Measurements from ENCODE around the gene AQP4. TPM values are rescaled to one million over a fixed set of nuclear protein-coding genes. Genes with fewer than 3 reads are reported as not detected.

AQP4 gene
- total and polyA plus RNA-seq, 10 of the 15 experiments (the other 5 are each of a cell fraction or from before 2014, with no cell fraction given): 0.10 to 0.18 TPM; not detected in 8

DNA sequence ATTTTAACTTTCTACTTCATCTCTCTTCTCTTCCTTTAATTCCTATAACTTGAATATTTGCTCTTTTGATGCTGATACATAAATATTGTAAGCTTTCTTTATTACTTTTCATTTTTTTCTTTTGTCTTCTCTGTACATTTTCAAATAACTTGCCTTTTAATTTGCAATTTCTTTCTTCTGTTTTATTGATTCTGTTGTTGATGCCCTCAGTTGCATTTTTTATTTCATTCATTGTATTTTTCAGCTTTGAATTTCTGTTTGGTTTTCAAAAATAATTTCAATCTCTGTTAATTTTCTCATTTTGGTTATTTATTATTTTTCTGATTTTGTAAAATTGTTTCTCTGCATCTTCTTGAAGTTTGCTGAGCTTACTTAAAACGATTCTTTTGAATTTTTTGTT, 47.0 kb downstream of the AQP4 start (continued):
- no peak for TF ChIP-seq SIX5 (IDR thresholded peaks at IDR 0.05; ENCODE audit: low read depth, low read length, severe bottlenecking)

DNA sequence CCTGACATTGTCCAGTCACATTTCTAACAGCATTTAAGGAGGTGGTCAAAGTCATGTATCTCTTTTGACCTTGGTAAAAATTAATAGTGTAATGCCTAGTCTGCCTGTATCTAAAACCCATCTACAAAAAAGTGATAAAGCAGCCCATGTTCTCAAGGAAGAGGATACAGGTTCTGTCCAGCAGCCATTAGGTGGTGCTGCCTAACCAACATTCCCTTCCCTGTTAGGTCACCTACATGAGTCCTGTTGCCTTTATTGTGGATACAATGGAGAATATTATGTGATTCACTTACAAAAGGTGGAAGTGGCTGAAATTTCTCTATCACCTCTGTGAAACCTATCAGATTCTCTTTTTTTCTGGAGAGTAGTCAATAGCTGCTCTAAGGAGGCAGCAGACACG, 52.5 kb downstream of the AQP4 start:
- peak; percentile 16 for DNase-seq (ENCODE audit: low read depth, low spot score)
- in situ Hi-C loops (cut with MboI): no loop called here
- intact Hi-C loops (cut with micrococcal nuclease; ENCODE audit: unreplicated experiment): loop anchor here (1.0 to 5.0 kb wide), 2 partner anchors 191 to 794 kb away; no protein-coding TSS in a partner anchor
- H3K36me3 ChIP-seq (ENCODE audit: control insufficient read depth in 2 of 2, insufficient read depth in 2 of 2, low read length in 1 of 2): no peaks in the 10 kb centered on the region
- no peaks in the 10 kb centered on the region for H4K20me1 ChIP-seq (ENCODE audit: control insufficient read depth, insufficient read depth)
- no peaks in the 10 kb centered on the region for H3K27me3 ChIP-seq (replicated peaks in 1 of 2; ENCODE audit: control insufficient read depth in 2 of 2, insufficient read depth in 2 of 2, low read length in 1 of 2)
- no peak for TF ChIP-seq MEF2B (IDR thresholded peaks at IDR 0.05; ENCODE audit: partially characterized antibody, poor library complexity, severe bottlenecking)
- peak; percentile 81 for TF ChIP-seq RAD21 (IDR thresholded peaks at IDR 0.05; ENCODE audit: insufficient read depth, low read depth, low read length)
- TF ChIP-seq YY1 (IDR thresholded peaks at IDR 0.05; ENCODE audit: low read depth, low read length): 0 out of 2 replicates have a peak, but pooled peaks have one; percentile 22
- TF ChIP-seq TCF7 (IDR thresholded peaks at IDR 0.05; ENCODE audit: borderline replicate concordance): no peak
- no peak for TF ChIP-seq EGR1 (IDR thresholded peaks at IDR 0.05; ENCODE audit: borderline replicate concordance in 1 of 2, low read depth in 2 of 2, low read length in 2 of 2)
- no peak for TF ChIP-seq WRNIP1 (IDR thresholded peaks at IDR 0.05; ENCODE audit: borderline replicate concordance, low read depth, low read length)
- TF ChIP-seq LARP7 (IDR thresholded peaks at IDR 0.05): no peak
- TF ChIP-seq SMAD1 (IDR thresholded peaks at IDR 0.05; ENCODE audit: low read depth, partially characterized antibody): no peak
- no peak for TF ChIP-seq ZNF384 (IDR thresholded peaks at IDR 0.05; ENCODE audit: borderline replicate concordance, low read depth, low read length)
- no peak for TF ChIP-seq EZH2 (IDR thresholded peaks at IDR 0.05; ENCODE audit: borderline replicate concordance, control insufficient read depth, low read depth, low read length)
- no peak for TF ChIP-seq BHLHE40 (IDR thresholded peaks at IDR 0.05; ENCODE audit: borderline replicate concordance in 1 of 2, low read depth in 2 of 2, low read length in 1 of 2)
- TF ChIP-seq ATF3 (IDR thresholded peaks at IDR 0.05; ENCODE audit: borderline replicate concordance, extremely low read depth, low read depth, low read length): no peak
- TF ChIP-seq JUNB (IDR thresholded peaks at IDR 0.05): no peak
- TF ChIP-seq IKZF1 (conservative IDR thresholded peaks at IDR 0.05): no peak
- TF ChIP-seq, protein P1, sequence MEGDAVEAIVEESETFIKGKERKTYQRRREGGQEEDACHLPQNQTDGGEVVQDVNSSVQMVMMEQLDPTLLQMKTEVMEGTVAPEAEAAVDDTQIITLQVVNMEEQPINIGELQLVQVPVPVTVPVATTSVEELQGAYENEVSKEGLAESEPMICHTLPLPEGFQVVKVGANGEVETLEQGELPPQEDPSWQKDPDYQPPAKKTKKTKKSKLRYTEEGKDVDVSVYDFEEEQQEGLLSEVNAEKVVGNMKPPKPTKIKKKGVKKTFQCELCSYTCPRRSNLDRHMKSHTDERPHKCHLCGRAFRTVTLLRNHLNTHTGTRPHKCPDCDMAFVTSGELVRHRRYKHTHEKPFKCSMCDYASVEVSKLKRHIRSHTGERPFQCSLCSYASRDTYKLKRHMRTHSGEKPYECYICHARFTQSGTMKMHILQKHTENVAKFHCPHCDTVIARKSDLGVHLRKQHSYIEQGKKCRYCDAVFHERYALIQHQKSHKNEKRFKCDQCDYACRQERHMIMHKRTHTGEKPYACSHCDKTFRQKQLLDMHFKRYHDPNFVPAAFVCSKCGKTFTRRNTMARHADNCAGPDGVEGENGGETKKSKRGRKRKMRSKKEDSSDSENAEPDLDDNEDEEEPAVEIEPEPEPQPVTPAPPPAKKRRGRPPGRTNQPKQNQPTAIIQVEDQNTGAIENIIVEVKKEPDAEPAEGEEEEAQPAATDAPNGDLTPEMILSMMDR (IDR thresholded peaks at IDR 0.05 in 2 of 3, conservative IDR thresholded peaks at IDR 0.05 in 1 of 3; ENCODE audit: control insufficient read depth in 2 of 3, extremely low read depth in 1 of 3, insufficient read depth in 1 of 3, low read depth in 3 of 3, low read length in 3 of 3): peak; percentile 58 to 69 (median 60)
- no peak for TF ChIP-seq MXI1 (IDR thresholded peaks at IDR 0.05; ENCODE audit: low read depth, low read length)
- TF ChIP-seq SMC3 (IDR thresholded peaks at IDR 0.05; ENCODE audit: borderline replicate concordance, low read length): peak; percentile 73
- ChIA-PET POLR2A (no interaction called here), SMC1A (ENCODE audit: uncharacterized antibody, unreplicated experiment) (interaction anchor here (1.1 to 1.3 kb wide), 2 partner anchors 167 to 193 kb away, joined by 4 read pairs; no protein-coding TSS in a partner anchor), CTCF (interaction anchor here (1.0 kb wide), 1 partner anchor 9 kb away, joined by 8 read pairs; no protein-coding TSS in a partner anchor), RAD21 (ENCODE audit: unreplicated experiment) (interaction anchor here (1.6 kb wide), 1 partner anchor 193 kb away, joined by 6 read pairs; no protein-coding TSS in a partner anchor)
- H3K4me1 ChIP-seq (ENCODE audit: control insufficient read depth, insufficient read depth, low read length): no peaks in the 10 kb centered on the region
- WGBS (ENCODE audit: insufficient coverage, insufficient replicate concordance, low lambda C conversion rate, missing lambda C conversion rate): 0% methylated on average over 1 of the region's 1 CpG
- no TSS peak for BruUV-seq (replicated peaks)
- peak; percentile 81 for FAIRE-seq
- no peak overlapping the region for H2AFZ ChIP-seq (ENCODE audit: control insufficient read depth, low read depth, low read length)
- H3K27ac ChIP-seq (ENCODE audit: control insufficient read depth, insufficient read depth): no peak overlapping the region
- no peaks in the 10 kb centered on the region for H3K9me3 ChIP-seq (replicated peaks; ENCODE audit: control insufficient read depth, insufficient read depth, low read length)
- H3K79me2 ChIP-seq (ENCODE audit: control insufficient read depth, insufficient read depth, low read length): no peaks in the 10 kb centered on the region
- no peak overlapping the region for H3K4me2 ChIP-seq (ENCODE audit: control insufficient read depth, insufficient read depth)
- no peak overlapping the region for H3K9ac ChIP-seq (ENCODE audit: control insufficient read depth, insufficient read depth, low read length)
- no peak overlapping the region for H3K4me3 ChIP-seq
- peak; percentile 82 for ATAC-seq

Measured in GM12878 (cell line).